GM21423 (cell line): ENCODE data around the gene TSPAN2.

Source experiments
- ATAC-seq: cut with Tn5 transposase; IDR thresholded peaks from one replicate; pipeline ENCODE4 v1.9.1; 2021; ENCODE audit warnings: mild to moderate bottlenecking, moderate library complexity; ENCODE audit not compliant: unreplicated experiment

The TSPAN2 gene

GRCh38 chr1:115114308-115114707 is 25.0 kb upstream of the TSPAN2 start:
- ATAC-seq: no peak

GRCh38 chr1:115113766-115114165 is 24.5 kb upstream of the TSPAN2 start:
- ATAC-seq: no peak

GRCh38 chr1:115112496-115113375 is 23.4 kb upstream of the TSPAN2 start:
- no peak for ATAC-seq

- no peak for ATAC-seq
Measured at GRCh38 chr1:115107516-115108260, 18.4 kb upstream of the TSPAN2 start.

- no peak for ATAC-seq
Measured at GRCh38 chr1:115105831-115106230, 16.5 kb upstream of the TSPAN2 start.

- no peak for ATAC-seq
Measured at GRCh38 chr1:115099693-115100050, 10.4 kb upstream of the TSPAN2 start.

- peak; percentile 89 for ATAC-seq
Measured at GRCh38 chr1:115098979-115099692, 9.8 kb upstream of the TSPAN2 start.

GRCh38 chr1:115092175-115092574 is 2.9 kb upstream of the TSPAN2 start:
- ATAC-seq: no peak

- no peak for ATAC-seq
Measured at GRCh38 chr1:115091572-115091971, 2.3 kb upstream of the TSPAN2 start.

- ATAC-seq: no peak
Measured at GRCh38 chr1:115090956-115091355, 1.7 kb upstream of the TSPAN2 start.

- ATAC-seq: no peak
Measured at GRCh38 chr1:115090540-115090939, 1.2 kb upstream of the TSPAN2 start.

GRCh38 chr1:115090186-115090490 is 835 bp upstream of the TSPAN2 start:
- no peak for ATAC-seq

GRCh38 chr1:115088871-115089419 is 358 bp downstream of the TSPAN2 start:
- no peak for ATAC-seq

GRCh38 chr1:115088115-115088778 is 1.1 kb downstream of the TSPAN2 start:
- no peak for ATAC-seq

- no peak for ATAC-seq
Measured at GRCh38 chr1:115086176-115086830, 3.0 kb downstream of the TSPAN2 start.

- no peak for ATAC-seq
Measured at GRCh38 chr1:115084902-115085511, 4.3 kb downstream of the TSPAN2 start.

- no peak for ATAC-seq
Measured at GRCh38 chr1:115082949-115083348, 6.4 kb downstream of the TSPAN2 start.

- no peak for ATAC-seq
Measured at GRCh38 chr1:115078708-115079107, 10.6 kb downstream of the TSPAN2 start.

- ATAC-seq: no peak
Measured at GRCh38 chr1:115077984-115078330, 11.3 kb downstream of the TSPAN2 start.
